HCT116 (cell line): Measurements from ENCODE around the gene BLCAP. TPM values are rescaled to one million over a fixed set of nuclear protein-coding genes. Genes with fewer than 3 reads are reported as not detected.

Experiments
- ATAC-seq: fragments of 200-7000 bp; cut with Tn5 transposase; 2 replicates; pipeline ENCODE4 v1.9.1; 2020; ENCODE audit warnings: mild to moderate bottlenecking, moderate library complexity
- BruUV-seq: library from RNA; stranded (reverse); fragments of 400-500 nt; replicated peaks from 2 replicates; lab custom pipeline; 2021; lab: Mats Ljungman, UMichigan
- CTCF ChIA-PET: fragments of 300-600 bp; sonication (Branson Sonifier 250); formaldehyde crosslinking; loops from one replicate; lab custom pipeline; 2021; ENCODE audit warnings: antibody characterized with exemption; lab: Charles Lee
- POLR2A ChIA-PET: fragments of 300-600, 350-600 bp; sonication (Branson Sonifier 250); formaldehyde crosslinking; loops from one replicate; lab custom pipeline; 2021; ENCODE audit warnings: antibody characterized with exemption; lab: Charles Lee
- RAD21 ChIA-PET, 2 experiments: fragments of 300-600 bp; sonication (Branson Sonifier 250); formaldehyde crosslinking; loops; one replicate each; lab custom pipeline; 2023; ENCODE audit warnings: low total read pairs in 2 of 2; ENCODE audit not compliant: uncharacterized antibody in 2 of 2, unreplicated experiment in 2 of 2, low non-redundant PET in 1 of 2; lab: Charles Lee
- DNase-seq: peaks from one replicate; pipeline ENCODE4 v3.0.0-alpha.2; 2010; ENCODE audit warnings: low read depth, low spot score
- H2AFZ ChIP-seq: fragments of 200-600 bp; shearing (Covaris generic), sonication (generic); 2 replicates; pipeline ENCODE4 v1.6.1; 2017; ENCODE audit warnings: low read depth, mixed run types, mixed read lengths, antibody characterized with exemption, low read length; ENCODE audit not compliant: poor library complexity, severe bottlenecking
- H3K27ac ChIP-seq: 2 replicates; pipeline ENCODE4 v1.5.1; 2012; ENCODE audit warnings: low read depth, low read length
- H3K27me3 ChIP-seq: fragments of 200-600 bp; sonication (generic); 2 replicates; pipeline ENCODE4 v1.6.1; 2016; ENCODE audit warnings: mixed run types, low read length, mixed read lengths; ENCODE audit not compliant: insufficient read depth
- H3K36me3 ChIP-seq, 2 experiments: fragments of 200-500 bp in 1 of 2; fragments of 200-600 bp in 1 of 2; sonication (Bioruptor generic) in 1 of 2; sonication (generic) in 1 of 2; 2 replicates each; pipeline versions ENCODE4 v1.5.1 to v1.6.1; 2014 to 2016; ENCODE audit warnings: low read length in 2 of 2, inconsistent platforms in 1 of 2, mixed read lengths in 1 of 2, mixed run types in 1 of 2; ENCODE audit not compliant: insufficient read depth in 2 of 2, control insufficient read depth in 1 of 2
- H3K4me1 ChIP-seq, 2 experiments: fragments of 200-600 bp in 1 of 2; sonication (generic) in 1 of 2; 2 replicates each; pipeline versions ENCODE4 v1.5.1 to v1.6.1; 2012 to 2017; ENCODE audit warnings: low read length in 2 of 2, inconsistent platforms in 1 of 2, mild to moderate bottlenecking in 1 of 2, mixed read lengths in 1 of 2, mixed run types in 1 of 2, moderate library complexity in 1 of 2; ENCODE audit not compliant: insufficient read depth in 2 of 2, control insufficient read depth in 1 of 2
- H3K4me2 ChIP-seq: fragments of 200-600 bp; sonication (generic); 2 replicates; pipeline ENCODE4 v1.6.1; 2017; ENCODE audit warnings: mixed run types, low read length, mixed read lengths
- H3K4me3 ChIP-seq, 2 experiments: fragments of 200-600 bp in 1 of 2; sonication (generic) in 1 of 2; replicated peaks in 1 of 2; 2 replicates each; pipeline ENCODE4 v1.5.1; 2011 to 2016; ENCODE audit warnings: low read length in 2 of 2, control low read depth in 1 of 2, low read depth in 1 of 2, mild to moderate bottlenecking in 1 of 2, mixed read lengths in 1 of 2, mixed run types in 1 of 2
- H3K79me2 ChIP-seq: fragments of 200-600 bp; sonication (generic); 2 replicates; pipeline ENCODE4 v1.6.1; 2017; ENCODE audit warnings: mild to moderate bottlenecking, mixed run types, low read length, moderate library complexity, mixed read lengths; ENCODE audit not compliant: insufficient read depth
- H3K9ac ChIP-seq: fragments of 200-600 bp; sonication (generic); 2 replicates; pipeline ENCODE4 v1.6.1; 2016; ENCODE audit warnings: low read length, mixed read lengths
- H3K9me2 ChIP-seq: fragments of 200-600 bp; sonication (generic), shearing (Covaris generic); 2 replicates; pipeline ENCODE4 v1.6.1; 2017; ENCODE audit warnings: mixed run types, mild to moderate bottlenecking, moderate library complexity; ENCODE audit not compliant: insufficient read depth
- H3K9me3 ChIP-seq, 2 experiments: fragments of 200-500 bp in 1 of 2; fragments of 200-600 bp in 1 of 2; sonication (Bioruptor generic) in 1 of 2; sonication (generic) in 1 of 2; 2 replicates each; pipeline ENCODE4 v1.6.1; 2014 to 2017; ENCODE audit warnings: low read length in 2 of 2, mixed read lengths in 2 of 2, inconsistent platforms in 1 of 2, low read depth in 1 of 2, mild to moderate bottlenecking in 1 of 2, mixed run types in 1 of 2, moderate library complexity in 1 of 2; ENCODE audit not compliant: control insufficient read depth in 1 of 2, insufficient read depth in 1 of 2
- H4K20me1 ChIP-seq: fragments of 200-600 bp; sonication (generic), shearing (Covaris generic); 2 replicates; pipeline ENCODE4 v1.6.1; 2017; ENCODE audit warnings: mixed run types, mild to moderate bottlenecking, moderate library complexity; ENCODE audit not compliant: insufficient read depth
- EGR1 ChIP-seq: IDR thresholded peaks from 2 replicates; pipeline ENCODE4 v1.6.1; 2012; ENCODE audit warnings: low read depth
- ELF1 ChIP-seq: IDR thresholded peaks from 2 replicates; pipeline ENCODE4 v1.6.1; 2012; ENCODE audit warnings: low read depth, borderline replicate concordance
- EZH2 ChIP-seq: fragments of 200-600 bp; sonication (generic); IDR thresholded peaks from 2 replicates; pipeline ENCODE4 v1.6.1; 2017; ENCODE audit warnings: antibody characterized with exemption, mixed run types
- FOSL1 ChIP-seq: IDR thresholded peaks from 2 replicates; pipeline ENCODE4 v1.6.1; 2012; ENCODE audit warnings: low read depth
- JUND ChIP-seq: IDR thresholded peaks from 2 replicates; pipeline ENCODE4 v1.6.1; 2012
- POLR2A ChIP-seq: IDR thresholded peaks from 2 replicates; pipeline ENCODE4 v1.7.0; 2011; ENCODE audit warnings: borderline replicate concordance; ENCODE audit not compliant: insufficient read depth, insufficient read length; ENCODE audit errors: extremely low read depth
- RAD21 ChIP-seq: IDR thresholded peaks from 2 replicates; pipeline ENCODE4 v1.6.1; 2012; ENCODE audit warnings: low read depth, mild to moderate bottlenecking
- SIN3A ChIP-seq: IDR thresholded peaks from 2 replicates; pipeline ENCODE4 v1.6.1; 2012; ENCODE audit warnings: low read depth
- SRF ChIP-seq: IDR thresholded peaks from 2 replicates; pipeline ENCODE4 v1.6.1; 2012; ENCODE audit warnings: low read depth
- TCF7L2 ChIP-seq: IDR thresholded peaks from 2 replicates; pipeline ENCODE4 v1.7.0; 2011; ENCODE audit warnings: borderline replicate concordance, inconsistent platforms; ENCODE audit not compliant: insufficient read depth, insufficient read length; ENCODE audit errors: extremely low read depth
- YY1 ChIP-seq: IDR thresholded peaks from 2 replicates; pipeline ENCODE4 v1.6.1; 2011; ENCODE audit warnings: low read length, low read depth, moderate library complexity, mild to moderate bottlenecking; ENCODE audit not compliant: insufficient replicate concordance; ENCODE audit errors: extremely low read depth
- intact Hi-C: fragments of 100-400 bp; cut with micrococcal nuclease; formaldehyde crosslinking; loops from 2 replicates; pipeline ENCODE4 v1.10.0; 2022
- total RNA-seq: library from RNA; stranded (reverse); gene quantifications from one replicate; pipeline ENCODE4 v1.2.1, GENCODE V29; 2021; ENCODE audit not compliant: unreplicated experiment
- TF ChIP-seq, protein P1 (sequence below): IDR thresholded peaks from 2 replicates; pipeline ENCODE4 v1.6.1; 2012
- TF ChIP-seq, protein P2 (sequence below), 3 experiments: fragments of 200-600 bp in 1 of 3; sonication (generic) in 1 of 3; IDR thresholded peaks in 2 of 3; conservative IDR thresholded peaks in 1 of 3; 2 replicates each; pipeline ENCODE4 v1.5.1; 2012 to 2017; ENCODE audit warnings: low read depth in 2 of 3, low read length in 2 of 3, antibody characterized with exemption in 1 of 3, borderline replicate concordance in 1 of 3, control low read depth in 1 of 3, mild to moderate bottlenecking in 1 of 3, mixed read lengths in 1 of 3, mixed run types in 1 of 3, moderate library complexity in 1 of 3; ENCODE audit not compliant: insufficient read depth in 1 of 3

BLCAP gene
- total RNA-seq, 1 experiment from 2014 or later = 27.5 TPM

DNA sequence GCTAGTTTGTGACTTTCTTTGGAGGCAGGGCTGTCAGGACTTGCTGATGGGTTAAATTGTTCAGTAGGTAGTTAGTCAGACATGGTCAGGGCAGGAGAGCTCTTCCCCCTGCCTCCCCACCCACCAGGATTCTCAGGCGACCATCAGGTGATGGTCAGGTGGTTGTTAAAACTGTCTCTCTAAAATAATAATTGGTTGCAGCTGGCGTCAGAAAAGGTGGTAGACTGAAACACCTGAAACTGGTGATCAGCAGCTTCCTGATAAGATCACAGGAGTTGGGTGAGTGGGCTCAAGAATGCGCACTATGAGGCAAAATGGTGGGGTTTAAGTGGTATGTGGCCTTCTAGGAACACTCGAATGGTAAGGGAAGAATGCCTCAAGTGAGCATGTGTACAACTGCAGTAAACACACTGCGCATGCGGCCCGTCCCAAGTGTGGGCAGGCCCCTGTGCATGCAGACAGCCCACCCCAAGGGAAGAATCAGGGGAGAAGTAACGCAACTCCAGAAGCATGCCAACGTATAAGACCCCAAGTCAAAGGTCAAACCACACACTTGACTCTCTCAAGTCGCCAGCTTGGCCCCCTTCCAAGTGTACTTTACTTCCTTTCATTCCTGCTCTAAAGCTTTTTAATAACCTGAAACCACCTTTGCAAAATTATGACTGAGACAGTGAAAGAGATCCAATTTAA is 7.9 kb upstream of the BLCAP start:
- TF ChIP-seq POLR2A (no peak), ELF1 (no peak), YY1 (no peak), TCF7L2 (no peak), EGR1 (no peak), EZH2 (no peak), RAD21 (no peak), FOSL1 (no peak), JUND (no peak), SRF (no peak), SIN3A (no peak)
- TF ChIP-seq, protein P1, sequence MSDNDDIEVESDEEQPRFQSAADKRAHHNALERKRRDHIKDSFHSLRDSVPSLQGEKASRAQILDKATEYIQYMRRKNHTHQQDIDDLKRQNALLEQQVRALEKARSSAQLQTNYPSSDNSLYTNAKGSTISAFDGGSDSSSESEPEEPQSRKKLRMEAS = no peak
- TF ChIP-seq, protein P2, sequence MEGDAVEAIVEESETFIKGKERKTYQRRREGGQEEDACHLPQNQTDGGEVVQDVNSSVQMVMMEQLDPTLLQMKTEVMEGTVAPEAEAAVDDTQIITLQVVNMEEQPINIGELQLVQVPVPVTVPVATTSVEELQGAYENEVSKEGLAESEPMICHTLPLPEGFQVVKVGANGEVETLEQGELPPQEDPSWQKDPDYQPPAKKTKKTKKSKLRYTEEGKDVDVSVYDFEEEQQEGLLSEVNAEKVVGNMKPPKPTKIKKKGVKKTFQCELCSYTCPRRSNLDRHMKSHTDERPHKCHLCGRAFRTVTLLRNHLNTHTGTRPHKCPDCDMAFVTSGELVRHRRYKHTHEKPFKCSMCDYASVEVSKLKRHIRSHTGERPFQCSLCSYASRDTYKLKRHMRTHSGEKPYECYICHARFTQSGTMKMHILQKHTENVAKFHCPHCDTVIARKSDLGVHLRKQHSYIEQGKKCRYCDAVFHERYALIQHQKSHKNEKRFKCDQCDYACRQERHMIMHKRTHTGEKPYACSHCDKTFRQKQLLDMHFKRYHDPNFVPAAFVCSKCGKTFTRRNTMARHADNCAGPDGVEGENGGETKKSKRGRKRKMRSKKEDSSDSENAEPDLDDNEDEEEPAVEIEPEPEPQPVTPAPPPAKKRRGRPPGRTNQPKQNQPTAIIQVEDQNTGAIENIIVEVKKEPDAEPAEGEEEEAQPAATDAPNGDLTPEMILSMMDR (IDR thresholded peaks at IDR 0.05 in 2 of 3, conservative IDR thresholded peaks at IDR 0.05 in 1 of 3; ENCODE audit: borderline replicate concordance in 1 of 3, insufficient read depth in 1 of 3, low read depth in 2 of 3, low read length in 2 of 3) = no peak
- ATAC-seq = no peak

More for the DNA sequence above, 7.9 kb upstream of the BLCAP start:
- BruUV-seq = no TSS peak
- Histone ChIP-seq H3K79me2 (no peaks in the 10 kb centered on the region), H3K4me2 (no peak overlapping the region), H3K9me3 (no peaks in the 10 kb centered on the region), H2AFZ (no peak overlapping the region), H4K20me1 (no peaks in the 10 kb centered on the region), H3K27me3 (no peaks in the 10 kb centered on the region), H3K9ac (no peak overlapping the region), H3K36me3 (no peaks in the 10 kb centered on the region), H3K27ac (no peak overlapping the region), H3K9me2 (no peaks in the 10 kb centered on the region), H3K4me3 (no peak overlapping the region), H3K4me1 (peaks cover 0 to 2% of the 10 kb centered on the region in 2 experiments; a peak in 1 of 4 replicates)
- ChIA-PET RAD21 (interaction anchor here in 1 of 2 experiments (1.4 kb wide), 1 partner anchor 265 kb away, joined by 3 read pairs; no protein-coding TSS in a partner anchor), CTCF (interaction anchor here (0.6 to 2.1 kb wide), 5 partner anchors 8 to 340 kb away, joined by 3 to 8 read pairs (median 3); no protein-coding TSS in a partner anchor), POLR2A (no interaction called here)
- DNase-seq = no peak
- intact Hi-C loops = loop anchor here (2.0 kb wide), 1 partner anchor 341 kb away; no protein-coding TSS in a partner anchor
